H1 (cell line): ENCODE measurements around the gene TP73. TPM values are rescaled to one million over a fixed set of nuclear protein-coding genes. Genes with fewer than 3 reads are reported as not detected.

ENCODE experiments used
- ATF2 ChIP-seq: IDR thresholded peaks from 2 replicates; pipeline ENCODE4 v1.6.1; 2012; ENCODE audit warnings: low read length, inconsistent platforms
- HDAC6 ChIP-seq: IDR thresholded peaks from one replicate; pipeline ENCODE4 v1.7.1; 2012; ENCODE audit warnings: low read depth, mild to moderate bottlenecking, inconsistent platforms, low read length, moderate library complexity
- SP4 ChIP-seq: IDR thresholded peaks from 2 replicates; pipeline ENCODE4 v1.6.1; 2012; ENCODE audit warnings: low read length, inconsistent platforms
- polyA plus RNA-seq, 7 experiments: library from polyadenylated mRNA; depleted of rRNA in 3 of 7; stranded (reverse) in 5 of 7; unstranded in 2 of 7; fragments of >200 nt in 5 of 7; fragments of 200-250 nt in 2 of 7; gene quantifications; 1 replicate in 5 of 7; 2 replicates in 1 of 7; 4 replicates in 1 of 7; pipeline versions ENCODE4 v1.2.1 to v1.2.3, GENCODE V29; 2011 to 2013; ENCODE audit warnings: missing spikeins in 2 of 7, mixed read lengths in 2 of 7
- total RNA-seq: library from RNA; stranded (reverse); fragmentation: NEBNext Ultra II Directional; extraction: Animal tissue kit (Norgen Biotek cat#: 25700); gene quantifications from 2 replicates; pipeline ENCODE4 v1.2.1, GENCODE V29; 2021

The TP73 gene
- total and polyA plus RNA-seq, 2 of the 8 experiments (the other 6 are each of a cell fraction or from before 2014, with no cell fraction given): 2.6 to 3.1 TPM

DNA sequence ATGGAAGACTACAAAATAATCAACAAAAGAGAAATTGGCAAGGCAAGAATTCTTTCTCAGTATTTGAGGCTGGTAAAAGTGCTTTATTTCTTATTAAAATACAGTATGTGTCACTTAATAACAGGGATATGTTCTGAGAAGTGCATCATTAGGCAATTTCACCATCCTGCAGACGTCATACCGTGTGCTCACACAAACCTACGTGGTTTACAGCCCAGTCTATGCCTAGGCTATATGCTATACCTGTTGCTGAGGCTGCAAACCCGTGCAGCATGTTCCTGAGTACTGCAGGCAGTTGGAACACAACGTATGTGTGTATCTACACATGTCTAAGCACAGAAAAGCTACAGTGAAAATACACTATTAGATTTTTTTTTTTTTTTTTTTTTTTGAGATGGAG, 97.2 kb downstream of the TP73 start (continued):
- TF ChIP-seq ATF2: no peak
- no peak for TF ChIP-seq HDAC6
- no peak for TF ChIP-seq SP4
